Stimulated activated CD4-positive, alpha-beta T cell treated with anti-CD3 and anti-CD28 coated beads, Interleukin-4, amount 100 ng/mL, for 24 hours (primary cell): ENCODE results near the gene CACNA1C.

Experiments used
- DNase-seq: peaks from one replicate; pipeline ENCODE4 v3.0.0-alpha.2; 2020

The CACNA1C gene

GRCh38 chr12:2142068-2142467, 89.3 kb downstream of the CACNA1C start:
- no peak for DNase-seq

GRCh38 chr12:2144951-2145350, 92.2 kb downstream of the CACNA1C start:
- DNase-seq = no peak

- DNase-seq = no peak
Measured at GRCh38 chr12:2145433-2145998, 92.7 kb downstream of the CACNA1C start.

GRCh38 chr12:2147335-2147734, 94.5 kb downstream of the CACNA1C start:
- no peak for DNase-seq

- DNase-seq = no peak
Measured at GRCh38 chr12:2149091-2149490, 96.3 kb downstream of the CACNA1C start.

- no peak for DNase-seq
Measured at GRCh38 chr12:2150833-2151232, 98.0 kb downstream of the CACNA1C start.

GRCh38 chr12:2151391-2151790, 98.6 kb downstream of the CACNA1C start:
- no peak for DNase-seq

- no peak for DNase-seq
Measured at GRCh38 chr12:2152134-2152533, 99.3 kb downstream of the CACNA1C start.

GRCh38 chr12:2154050-2154449, 101.3 kb downstream of the CACNA1C start:
- DNase-seq = no peak

GRCh38 chr12:2154521-2154920, 101.7 kb downstream of the CACNA1C start:
- no peak for DNase-seq

- no peak for DNase-seq
Measured at GRCh38 chr12:2156333-2156732, 103.5 kb downstream of the CACNA1C start.

- no peak for DNase-seq
Measured at GRCh38 chr12:2160043-2160442, 107.3 kb downstream of the CACNA1C start.

- no peak for DNase-seq
Measured at GRCh38 chr12:2161473-2161872, 108.7 kb downstream of the CACNA1C start.

- no peak for DNase-seq
Measured at GRCh38 chr12:2163177-2163941, 110.6 kb downstream of the CACNA1C start.

GRCh38 chr12:2165021-2165420, 112.2 kb downstream of the CACNA1C start:
- DNase-seq = no peak

GRCh38 chr12:2165927-2166326, 113.1 kb downstream of the CACNA1C start:
- no peak for DNase-seq

GRCh38 chr12:2166696-2167095, 113.9 kb downstream of the CACNA1C start:
- DNase-seq = no peak

GRCh38 chr12:2167231-2167630, 114.4 kb downstream of the CACNA1C start:
- DNase-seq = no peak

GRCh38 chr12:2168808-2169207, 116.0 kb downstream of the CACNA1C start:
- no peak for DNase-seq

- no peak for DNase-seq
Measured at GRCh38 chr12:2169489-2169888, 116.7 kb downstream of the CACNA1C start.

GRCh38 chr12:2169940-2170339, 117.2 kb downstream of the CACNA1C start:
- DNase-seq = no peak

GRCh38 chr12:2170376-2170775, 117.6 kb downstream of the CACNA1C start:
- no peak for DNase-seq

GRCh38 chr12:2171672-2172426, 119.1 kb downstream of the CACNA1C start:
- DNase-seq = no peak
